ENCODE results near the gene LGALS8.

DNA sequence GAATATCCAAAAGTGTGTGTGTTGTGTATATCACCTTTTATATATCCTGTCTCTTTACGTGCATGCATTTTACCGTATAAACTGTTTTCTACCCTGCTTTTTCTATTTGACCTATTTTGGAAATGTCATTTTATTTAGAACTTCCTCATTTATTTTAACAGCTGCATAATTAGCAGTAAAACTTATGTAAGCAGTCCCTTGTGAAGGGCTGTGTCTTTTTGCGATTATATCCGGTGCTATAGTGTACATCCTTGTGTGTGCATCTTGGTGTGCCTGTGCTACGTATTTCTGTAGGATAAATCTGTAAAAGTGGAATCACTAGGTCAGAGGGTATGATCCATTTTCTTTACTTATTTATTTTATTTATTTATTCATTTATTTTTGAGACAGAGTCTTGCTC lies 7.2 kb downstream of the LGALS8 start:
- TF ChIP-seq, protein P1, sequence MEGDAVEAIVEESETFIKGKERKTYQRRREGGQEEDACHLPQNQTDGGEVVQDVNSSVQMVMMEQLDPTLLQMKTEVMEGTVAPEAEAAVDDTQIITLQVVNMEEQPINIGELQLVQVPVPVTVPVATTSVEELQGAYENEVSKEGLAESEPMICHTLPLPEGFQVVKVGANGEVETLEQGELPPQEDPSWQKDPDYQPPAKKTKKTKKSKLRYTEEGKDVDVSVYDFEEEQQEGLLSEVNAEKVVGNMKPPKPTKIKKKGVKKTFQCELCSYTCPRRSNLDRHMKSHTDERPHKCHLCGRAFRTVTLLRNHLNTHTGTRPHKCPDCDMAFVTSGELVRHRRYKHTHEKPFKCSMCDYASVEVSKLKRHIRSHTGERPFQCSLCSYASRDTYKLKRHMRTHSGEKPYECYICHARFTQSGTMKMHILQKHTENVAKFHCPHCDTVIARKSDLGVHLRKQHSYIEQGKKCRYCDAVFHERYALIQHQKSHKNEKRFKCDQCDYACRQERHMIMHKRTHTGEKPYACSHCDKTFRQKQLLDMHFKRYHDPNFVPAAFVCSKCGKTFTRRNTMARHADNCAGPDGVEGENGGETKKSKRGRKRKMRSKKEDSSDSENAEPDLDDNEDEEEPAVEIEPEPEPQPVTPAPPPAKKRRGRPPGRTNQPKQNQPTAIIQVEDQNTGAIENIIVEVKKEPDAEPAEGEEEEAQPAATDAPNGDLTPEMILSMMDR (IDR thresholded peaks at IDR 0.05 in 2 of 3, conservative IDR thresholded peaks at IDR 0.05 in 1 of 3; ENCODE audit: borderline replicate concordance in 1 of 3, insufficient read depth in 1 of 3, low read depth in 2 of 3, low read length in 2 of 3) = no peak
- TF ChIP-seq POLR2A (IDR thresholded peaks at IDR 0.05; ENCODE audit: borderline replicate concordance, extremely low read depth, insufficient read depth, insufficient read length) = no peak
- no peak for TF ChIP-seq EZH2 (IDR thresholded peaks at IDR 0.05)
- TF ChIP-seq POLR2AphosphoS5 (IDR thresholded peaks at IDR 0.05; ENCODE audit: low read depth, low read length) = no peak
- no peak for TF ChIP-seq EZH2phosphoT487 (IDR thresholded peaks at IDR 0.05; ENCODE audit: borderline replicate concordance)
- no peak for TF ChIP-seq JUND (IDR thresholded peaks at IDR 0.05)
- TF ChIP-seq RAD21 (IDR thresholded peaks at IDR 0.05; ENCODE audit: low read depth) = no peak
